ENCODE data around the gene SUMO4.

SUMO4 gene

GRCh38 chr6:149373511-149373910, 26.6 kb upstream of the SUMO4 start:
- H3K4me3 ChIP-seq (ENCODE audit: low read length): no peak overlapping the region
- TF ChIP-seq CTCF (conservative IDR thresholded peaks at IDR 0.05; ENCODE audit: low read length): no peak
- no peak for DNase-seq (ENCODE audit: low read depth)

- no peak for DNase-seq (ENCODE audit: low read depth)
- no peak for TF ChIP-seq CTCF (conservative IDR thresholded peaks at IDR 0.05; ENCODE audit: low read length)
- H3K4me3 ChIP-seq (ENCODE audit: low read length): no peak overlapping the region
Observed at GRCh38 chr6:149379977-149380376, 20.1 kb upstream of the SUMO4 start.

- no peak for TF ChIP-seq CTCF (conservative IDR thresholded peaks at IDR 0.05; ENCODE audit: low read length)
- H3K4me3 ChIP-seq (ENCODE audit: low read length): no peak overlapping the region
- DNase-seq (ENCODE audit: low read depth): no peak
Observed at GRCh38 chr6:149380523-149380922, 19.5 kb upstream of the SUMO4 start.

GRCh38 chr6:149383371-149383770, 16.7 kb upstream of the SUMO4 start:
- TF ChIP-seq CTCF (conservative IDR thresholded peaks at IDR 0.05; ENCODE audit: low read length): no peak
- no peak for DNase-seq (ENCODE audit: low read depth)

GRCh38 chr6:149384464-149384863, 15.6 kb upstream of the SUMO4 start:
- no peak overlapping the region for H3K4me3 ChIP-seq (ENCODE audit: low read length)
- DNase-seq (ENCODE audit: low read depth): no peak

More at GRCh38 chr6:149383371-149383770, 16.7 kb upstream of the SUMO4 start:
- no peak overlapping the region for H3K4me3 ChIP-seq (ENCODE audit: low read length)

GRCh38 chr6:149385998-149386646, 13.9 kb upstream of the SUMO4 start:
- no peak for TF ChIP-seq CTCF (conservative IDR thresholded peaks at IDR 0.05; ENCODE audit: low read length)
- DNase-seq (ENCODE audit: low read depth): no peak
- H3K4me3 ChIP-seq (ENCODE audit: low read length): no peak overlapping the region

More at GRCh38 chr6:149384464-149384863, 15.6 kb upstream of the SUMO4 start:
- no peak for TF ChIP-seq CTCF (conservative IDR thresholded peaks at IDR 0.05; ENCODE audit: low read length)

- no peak for TF ChIP-seq CTCF (conservative IDR thresholded peaks at IDR 0.05; ENCODE audit: low read length)
- H3K4me3 ChIP-seq (ENCODE audit: low read length): no peak overlapping the region
- no peak for DNase-seq (ENCODE audit: low read depth)
Observed at GRCh38 chr6:149387779-149388512, 12.1 kb upstream of the SUMO4 start.
